ENCODE data around the gene EGR1. TPM values are rescaled to one million over a fixed set of nuclear protein-coding genes. Genes with fewer than 3 reads are reported as not detected.

The EGR1 gene
- total and polyA plus RNA-seq, 2 of the 4 experiments (the other 2 are of a cell fraction) = 2.9 to 104 TPM

GRCh38 chr5:138458384-138458783 lies 6.9 kb upstream of the EGR1 start:
- dilution Hi-C loops (cut with HindIII; ENCODE audit: low sequenced_read_pairs, unreplicated experiment) (no loop called here), intact Hi-C loops (cut with micrococcal nuclease) (no loop called here), in situ Hi-C loops (cut with MboI; ENCODE audit: low sequenced_read_pairs) (no loop called here)
- BruUV-seq (replicated peaks) = no TSS peak
- DNase-seq = no peak
- Histone ChIP-seq H3K9me3 (ENCODE audit: control insufficient read depth, insufficient read depth, low read length) (no peaks in the 10 kb centered on the region), H2BK120ac (ENCODE audit: low read depth, low read length) (no peak overlapping the region), H3K4ac (ENCODE audit: low read depth, low read length) (no peak overlapping the region), H4K91ac (ENCODE audit: insufficient read depth, low read depth, low read length) (no peak overlapping the region), H2AK9ac (replicated peaks; ENCODE audit: low read depth, low read length, poor library complexity) (no peak overlapping the region), H3K14ac (replicated peaks; ENCODE audit: low read depth, low read length) (no peak overlapping the region), H2BK5ac (ENCODE audit: low read depth, low read length, poor library complexity, severe bottlenecking) (no peak overlapping the region), H2AK5ac (ENCODE audit: low read depth, low read length) (no peak overlapping the region), H3K18ac (ENCODE audit: low read depth, low read length) (no peak overlapping the region), H4K20me1 (ENCODE audit: insufficient read depth, low read length) (no peaks in the 10 kb centered on the region), H3K23ac (ENCODE audit: low read depth, low read length) (no peak overlapping the region), H2BK20ac (ENCODE audit: low read depth, low read length) (no peak overlapping the region), H4K8ac (ENCODE audit: low read depth in 2 of 2, low read length in 2 of 2) (no peak overlapping the region), H3K79me1 (ENCODE audit: low read depth in 1 of 2, low read length in 2 of 2) (peaks cover 2 to 3% of the 10 kb centered on the region in 2 experiments; a peak in 2 of 4 replicates), H3K9ac (ENCODE audit: low read depth, low read length) (no peak overlapping the region), H3K27ac (ENCODE audit: insufficient read depth, low read length) (no peak overlapping the region), H2BK15ac (ENCODE audit: low read depth, low read length) (no peak overlapping the region), H3K9me1 (ENCODE audit: insufficient read depth, low read length) (peaks cover 3% of the 10 kb centered on the region; the same call in 1 of the 2 replicates), H3K27me3 (ENCODE audit: control insufficient read depth, insufficient read depth, low read length) (peaks cover 13% of the 10 kb centered on the region), H4K5ac (ENCODE audit: low read depth, low read length) (no peak overlapping the region), H3K4me2 (ENCODE audit: low read depth, low read length) (no peak overlapping the region), H3K4me1 (ENCODE audit: control insufficient read depth, insufficient read depth, low read length) (peaks cover 1% of the 10 kb centered on the region; the same call in 1 of the 2 replicates), H3K36me3 (ENCODE audit: control insufficient read depth, insufficient read depth, low read length) (no peaks in the 10 kb centered on the region), H2AFZ (replicated peaks; ENCODE audit: low read length, poor library complexity) (no peak overlapping the region), H3K56ac (ENCODE audit: extremely low read depth, insufficient read depth, low read length) (no peak overlapping the region), H3K4me3 (ENCODE audit: insufficient read depth, low read depth, low read length) (no peak overlapping the region)
- POLR2A ChIA-PET (ENCODE audit: unreplicated experiment) = no interaction called here
- ATAC-seq (ENCODE audit: low read depth) = no peak
- TF ChIP-seq CTCF (conservative IDR thresholded peaks at IDR 0.05; ENCODE audit: low read depth, low read length) (no peak), POLR2A (IDR thresholded peaks at IDR 0.05; ENCODE audit: low read depth, low read length) (no peak), CHD1 (IDR thresholded peaks at IDR 0.05; ENCODE audit: low read depth, low read length) (no peak), FOS (IDR thresholded peaks at IDR 0.05; ENCODE audit: low read depth, low read length) (no peak), CEBPB (IDR thresholded peaks at IDR 0.05; ENCODE audit: low read depth, low read length) (no peak), RCOR1 (IDR thresholded peaks at IDR 0.05; ENCODE audit: insufficient replicate concordance, low read length) (no peak), MXI1 (IDR thresholded peaks at IDR 0.05; ENCODE audit: borderline replicate concordance, low read depth, low read length) (no peak), RFX5 (IDR thresholded peaks at IDR 0.05; ENCODE audit: low read depth, low read length) (no peak), RAD21 (IDR thresholded peaks at IDR 0.05; ENCODE audit: low read length) (no peak), BHLHE40 (IDR thresholded peaks at IDR 0.05; ENCODE audit: low read depth, low read length) (no peak), NFE2L2 (IDR thresholded peaks at IDR 0.05; ENCODE audit: low read depth, low read length) (no peak), MAZ (IDR thresholded peaks at IDR 0.05; ENCODE audit: borderline replicate concordance, low read depth, low read length) (no peak), SMC3 (IDR thresholded peaks at IDR 0.05; ENCODE audit: low read depth, low read length) (no peak), MAFK (IDR thresholded peaks at IDR 0.05; ENCODE audit: low read depth, low read length) (no peak)
- TF ChIP-seq, protein P1, sequence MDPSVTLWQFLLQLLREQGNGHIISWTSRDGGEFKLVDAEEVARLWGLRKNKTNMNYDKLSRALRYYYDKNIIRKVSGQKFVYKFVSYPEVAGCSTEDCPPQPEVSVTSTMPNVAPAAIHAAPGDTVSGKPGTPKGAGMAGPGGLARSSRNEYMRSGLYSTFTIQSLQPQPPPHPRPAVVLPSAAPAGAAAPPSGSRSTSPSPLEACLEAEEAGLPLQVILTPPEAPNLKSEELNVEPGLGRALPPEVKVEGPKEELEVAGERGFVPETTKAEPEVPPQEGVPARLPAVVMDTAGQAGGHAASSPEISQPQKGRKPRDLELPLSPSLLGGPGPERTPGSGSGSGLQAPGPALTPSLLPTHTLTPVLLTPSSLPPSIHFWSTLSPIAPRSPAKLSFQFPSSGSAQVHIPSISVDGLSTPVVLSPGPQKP (IDR thresholded peaks at IDR 0.05; ENCODE audit: borderline replicate concordance, low read depth, low read length) = no peak
- no CpG with 5 or more reads among the region's 11 CpGs for WGBS, 2 experiments (ENCODE audit: extremely low coverage in 2 of 2, insufficient read length in 1 of 2)
- CTCF ChIA-PET = no interaction called here

Data from IMR-90 (cell line).